ENCODE measurements around the gene IGDCC3.

GRCh38 chr15:65278480-65278879, 99.3 kb downstream of the IGDCC3 start:
- TF ChIP-seq ZNF274 (IDR thresholded peaks at IDR 0.05; ENCODE audit: low read depth, low read length) = no peak
- TF ChIP-seq YY1 (IDR thresholded peaks at IDR 0.05; ENCODE audit: insufficient read depth, insufficient read length) = no peak
